ENCODE measurements around the gene FGFR4. TPM values are rescaled to one million over a fixed set of nuclear protein-coding genes. Genes with fewer than 3 reads are reported as not detected.

The FGFR4 gene
- 1 to 10 TPM in 2 of 4 donors, under 1 TPM in 2; 0.13 to 8.0 (median 1.1) TPM for total RNA-seq

- DNase-seq (ENCODE audit: low spot score in 2 of 2) = peak in 1 of 2 donors; percentile 91
- H3K4me3 ChIP-seq (ENCODE audit: low read depth, poor library complexity, severe bottlenecking) = no peak within 1 kb of the TSS
- intact Hi-C loops (cut with DNase I; ENCODE audit: low total_unique reads) = no loop called here
- 0% methylated on average over 15 of the region's 68 CpGs; no CpG with 5 or more reads in 1 of the 2 donors for WGBS, 2 donors
- TF ChIP-seq CTCF (IDR thresholded peaks at IDR 0.05) = peak in 1 of 3 donors; percentile 80
- TF ChIP-seq POLR2A (IDR thresholded peaks at IDR 0.05) = no peak
Observed at GRCh38 chr5:177086654-177087397, at the start of gene FGFR4. FGFR4 (plus strand) TSS chr5:177086915; CDS start chr5:177089603, 2,688 bp downstream.

GRCh38 chr5:177036921-177037320 lies 49.8 kb upstream of the FGFR4 start:
- intact Hi-C loops (cut with DNase I; ENCODE audit: low total_unique reads) = no loop called here

GRCh38 chr5:177040814-177041420 lies 45.8 kb upstream of the FGFR4 start:
- intact Hi-C loops (cut with DNase I; ENCODE audit: low total_unique reads) = no loop called here
- DNase-seq (ENCODE audit: low spot score in 2 of 2) = peak in 1 of 2 donors; percentile 15
- TF ChIP-seq CTCF (IDR thresholded peaks at IDR 0.05) (no peak), POLR2A (IDR thresholded peaks at IDR 0.05) (no peak)
- 47 to 51% methylated on average over 3 of the region's 3 CpGs for WGBS, 2 donors
- no peak overlapping the region for H3K4me3 ChIP-seq (ENCODE audit: low read depth, poor library complexity, severe bottlenecking)

More at GRCh38 chr5:177036921-177037320, 49.8 kb upstream of the FGFR4 start:
- no peak overlapping the region for H3K4me3 ChIP-seq (ENCODE audit: low read depth, poor library complexity, severe bottlenecking)
- 94 to 98% methylated on average over 5 of the region's 5 CpGs for WGBS, 2 donors
- TF ChIP-seq CTCF (IDR thresholded peaks at IDR 0.05) = no peak
- TF ChIP-seq POLR2A (IDR thresholded peaks at IDR 0.05) = no peak
- DNase-seq (ENCODE audit: low spot score in 2 of 2) = no peak

- no peak for DNase-seq (ENCODE audit: low spot score in 2 of 2)
- H3K4me3 ChIP-seq (ENCODE audit: low read depth, poor library complexity, severe bottlenecking) = no peak overlapping the region
- 92 to 100% methylated on average over 2 of the region's 2 CpGs for WGBS, 2 donors
- TF ChIP-seq POLR2A (IDR thresholded peaks at IDR 0.05) (no peak), CTCF (IDR thresholded peaks at IDR 0.05) (no peak)
- intact Hi-C loops (cut with DNase I; ENCODE audit: low total_unique reads) = no loop called here
Observed at GRCh38 chr5:177041936-177042335, 44.8 kb upstream of the FGFR4 start.

- no peak for DNase-seq (ENCODE audit: low spot score in 2 of 2)
- intact Hi-C loops (cut with DNase I; ENCODE audit: low total_unique reads) = no loop called here
- TF ChIP-seq CTCF (IDR thresholded peaks at IDR 0.05) (no peak), POLR2A (IDR thresholded peaks at IDR 0.05) (no peak)
- H3K4me3 ChIP-seq (ENCODE audit: low read depth, poor library complexity, severe bottlenecking) = no peak overlapping the region
- 96 to 100% methylated on average over 6 of the region's 6 CpGs for WGBS, 2 donors
Observed at GRCh38 chr5:177043114-177043513, 43.6 kb upstream of the FGFR4 start.

Measured in lower leg skin (tissue), 4 donors.